GM19397 (cell line): Measurements from ENCODE around the gene RAN.
A peak's percentile ranks its signal among the peaks of the same experiment; 100 is the strongest.
"Not testable (repeated sequence)": the region's sequence is repeated elsewhere in the genome, so short reads cannot be mapped to it uniquely, and the experiment has no call there.

Experiments
- ATAC-seq: cut with Tn5 transposase; IDR thresholded peaks from one replicate; pipeline ENCODE4 v1.9.1; 2021; ENCODE audit warnings: mild to moderate bottlenecking, moderate library complexity; ENCODE audit not compliant: unreplicated experiment

The RAN gene

GRCh38 chr12:130871286-130872178 is at the start of gene RAN:
TSS of gene RAN (plus strand) at chr12:130872066. CDS start at chr12:130872594, 528 bp downstream.
- peak; percentile 81 for ATAC-seq

GRCh38 chr12:130825771-130826150 is 46.1 kb upstream of the RAN start:
- no peak for ATAC-seq

GRCh38 chr12:130826151-130826801 is 45.6 kb upstream of the RAN start:
- ATAC-seq, result no peak

GRCh38 chr12:130827432-130827831 is 44.4 kb upstream of the RAN start:
- ATAC-seq, result no peak

GRCh38 chr12:130828895-130829294 is 43.0 kb upstream of the RAN start:
- no peak for ATAC-seq

- ATAC-seq, result no peak
These were observed 42.2 kb upstream of the RAN start for GRCh38 chr12:130829391-130830245.

GRCh38 chr12:130830246-130830551 is 41.7 kb upstream of the RAN start:
- ATAC-seq, result no peak

GRCh38 chr12:130831246-130831645 is 40.6 kb upstream of the RAN start:
- no peak for ATAC-seq

GRCh38 chr12:130831876-130832405 is 39.9 kb upstream of the RAN start:
- ATAC-seq, result no peak

- no peak for ATAC-seq
These were observed 39.2 kb upstream of the RAN start for GRCh38 chr12:130832561-130833209.

- ATAC-seq, result no peak
These were observed 36.9 kb upstream of the RAN start for GRCh38 chr12:130835011-130835410.

GRCh38 chr12:130835436-130835835 is 36.4 kb upstream of the RAN start:
- no peak for ATAC-seq

GRCh38 chr12:130838284-130838950 is 33.4 kb upstream of the RAN start:
- ATAC-seq, result peak; percentile 17

GRCh38 chr12:130838951-130839769 is 32.7 kb upstream of the RAN start, which contains the start of gene STX2:
TSS of gene STX2 (minus strand) at chr12:130839250. CDS start at chr12:130839099, 151 bp downstream.
- ATAC-seq, result peak; percentile 88

GRCh38 chr12:130839770-130840404 is 32.0 kb upstream of the RAN start:
- ATAC-seq, result no peak

GRCh38 chr12:130846369-130846768 is 25.5 kb upstream of the RAN start:
- no peak for ATAC-seq

- no peak for ATAC-seq
These were observed 24.8 kb upstream of the RAN start for GRCh38 chr12:130847112-130847511.

- not testable (repeated sequence) for ATAC-seq
These were observed 23.8 kb upstream of the RAN start for GRCh38 chr12:130848105-130848504.
